ENCODE results near the gene HSD11B1.

HSD11B1 gene

GRCh38 chr1:209720326-209720725 is 15.7 kb downstream of the HSD11B1 start:
- DNase-seq (ENCODE audit: low spot score in 2 of 2) = no peak
- H3K27ac Mint-ChIP-seq (ENCODE audit: low read depth) = no peak overlapping the region
- no peaks in the 10 kb centered on the region for H3K27me3 Mint-ChIP-seq
- H3K9me3 Mint-ChIP-seq = peaks cover 6% of the 10 kb centered on the region
- H3K4me3 Mint-ChIP-seq = no peak overlapping the region
- no peak for ATAC-seq (replicated peaks; ENCODE audit: extremely low read depth, poor library complexity, severe bottlenecking)
- peaks cover 5% of the 10 kb centered on the region for H3K4me1 Mint-ChIP-seq
- no peaks in the 10 kb centered on the region for H3K36me3 Mint-ChIP-seq (ENCODE audit: insufficient read depth)

GRCh38 chr1:209720826-209721225 is 16.2 kb downstream of the HSD11B1 start:
- H3K27me3 Mint-ChIP-seq = no peaks in the 10 kb centered on the region
- peaks cover 5% of the 10 kb centered on the region for H3K4me1 Mint-ChIP-seq
- H3K9me3 Mint-ChIP-seq = peaks cover 6% of the 10 kb centered on the region
- ATAC-seq (replicated peaks; ENCODE audit: extremely low read depth, poor library complexity, severe bottlenecking) = no peak
- no peak overlapping the region for H3K4me3 Mint-ChIP-seq
- no peaks in the 10 kb centered on the region for H3K36me3 Mint-ChIP-seq (ENCODE audit: insufficient read depth)
- H3K27ac Mint-ChIP-seq (ENCODE audit: low read depth) = no peak overlapping the region
- DNase-seq (ENCODE audit: low spot score in 2 of 2) = no peak

GRCh38 chr1:209721323-209721722 is 16.7 kb downstream of the HSD11B1 start:
- Mint-ChIP-seq H3K27ac (ENCODE audit: low read depth) (no peak overlapping the region), H3K9me3 (peaks cover 6% of the 10 kb centered on the region), H3K4me1 (peaks cover 5% of the 10 kb centered on the region), H3K36me3 (ENCODE audit: insufficient read depth) (no peaks in the 10 kb centered on the region), H3K27me3 (no peaks in the 10 kb centered on the region), H3K4me3 (no peak overlapping the region)
- ATAC-seq (replicated peaks; ENCODE audit: extremely low read depth, poor library complexity, severe bottlenecking) (no peak), DNase-seq (ENCODE audit: low spot score in 2 of 2) (no peak)

- Mint-ChIP-seq H3K36me3 (ENCODE audit: insufficient read depth) (no peaks in the 10 kb centered on the region), H3K27ac (ENCODE audit: low read depth) (no peak overlapping the region), H3K4me1 (peaks cover 10% of the 10 kb centered on the region), H3K27me3 (no peaks in the 10 kb centered on the region), H3K9me3 (peaks cover 6% of the 10 kb centered on the region), H3K4me3 (no peak overlapping the region)
- DNase-seq (ENCODE audit: low spot score in 2 of 2) (no peak), ATAC-seq (replicated peaks; ENCODE audit: extremely low read depth, poor library complexity, severe bottlenecking) (no peak)
Measured at GRCh38 chr1:209723265-209723664, 18.6 kb downstream of the HSD11B1 start.

GRCh38 chr1:209723756-209724693 is 19.4 kb downstream of the HSD11B1 start:
- H3K27ac Mint-ChIP-seq (ENCODE audit: low read depth) = peak overlapping the region; percentile 74
- H3K27me3 Mint-ChIP-seq = no peaks in the 10 kb centered on the region
- H3K9me3 Mint-ChIP-seq = peaks cover 5% of the 10 kb centered on the region
- DNase-seq (ENCODE audit: low spot score in 2 of 2) (no peak), ATAC-seq (replicated peaks; ENCODE audit: extremely low read depth, poor library complexity, severe bottlenecking) (no peak)
- peaks cover 10% of the 10 kb centered on the region for H3K4me1 Mint-ChIP-seq
- no peaks in the 10 kb centered on the region for H3K36me3 Mint-ChIP-seq (ENCODE audit: insufficient read depth)
- no peak overlapping the region for H3K4me3 Mint-ChIP-seq

GRCh38 chr1:209727286-209727685 is 22.6 kb downstream of the HSD11B1 start:
- no peak for ATAC-seq (replicated peaks; ENCODE audit: extremely low read depth, poor library complexity, severe bottlenecking)
- no peaks in the 10 kb centered on the region for H3K27me3 Mint-ChIP-seq
- peaks cover 10% of the 10 kb centered on the region for H3K4me1 Mint-ChIP-seq
- H3K9me3 Mint-ChIP-seq = no peaks in the 10 kb centered on the region
- H3K27ac Mint-ChIP-seq (ENCODE audit: low read depth) = no peak overlapping the region
- no peak for DNase-seq (ENCODE audit: low spot score in 2 of 2)
- no peak overlapping the region for H3K4me3 Mint-ChIP-seq
- H3K36me3 Mint-ChIP-seq (ENCODE audit: insufficient read depth) = no peaks in the 10 kb centered on the region

GRCh38 chr1:209727785-209728184 is 23.1 kb downstream of the HSD11B1 start:
- H3K27ac Mint-ChIP-seq (ENCODE audit: low read depth) = no peak overlapping the region
- ATAC-seq (replicated peaks; ENCODE audit: extremely low read depth, poor library complexity, severe bottlenecking) = no peak
- no peak overlapping the region for H3K4me3 Mint-ChIP-seq
- H3K36me3 Mint-ChIP-seq (ENCODE audit: insufficient read depth) = no peaks in the 10 kb centered on the region
- H3K27me3 Mint-ChIP-seq = no peaks in the 10 kb centered on the region
- peaks cover 10% of the 10 kb centered on the region for H3K4me1 Mint-ChIP-seq
- DNase-seq (ENCODE audit: low spot score in 2 of 2) = no peak
- no peaks in the 10 kb centered on the region for H3K9me3 Mint-ChIP-seq

GRCh38 chr1:209728466-209728865 is 23.8 kb downstream of the HSD11B1 start:
- no peaks in the 10 kb centered on the region for H3K36me3 Mint-ChIP-seq (ENCODE audit: insufficient read depth)
- no peak overlapping the region for H3K4me3 Mint-ChIP-seq
- H3K9me3 Mint-ChIP-seq = no peaks in the 10 kb centered on the region
- H3K4me1 Mint-ChIP-seq = peaks cover 10% of the 10 kb centered on the region
- ATAC-seq (replicated peaks; ENCODE audit: extremely low read depth, poor library complexity, severe bottlenecking) = no peak
- no peak overlapping the region for H3K27ac Mint-ChIP-seq (ENCODE audit: low read depth)
- DNase-seq (ENCODE audit: low spot score in 2 of 2) = no peak
- no peaks in the 10 kb centered on the region for H3K27me3 Mint-ChIP-seq

GRCh38 chr1:209729436-209729835 is 24.8 kb downstream of the HSD11B1 start:
- Mint-ChIP-seq H3K4me1 (peaks cover 6% of the 10 kb centered on the region), H3K4me3 (no peak overlapping the region), H3K27ac (ENCODE audit: low read depth) (no peak overlapping the region), H3K9me3 (no peaks in the 10 kb centered on the region), H3K27me3 (no peaks in the 10 kb centered on the region), H3K36me3 (ENCODE audit: insufficient read depth) (no peaks in the 10 kb centered on the region)
- no peak for DNase-seq (ENCODE audit: low spot score in 2 of 2)
- no peak for ATAC-seq (replicated peaks; ENCODE audit: extremely low read depth, poor library complexity, severe bottlenecking)

GRCh38 chr1:209732725-209733124 is 28.1 kb downstream of the HSD11B1 start:
- no peak for ATAC-seq (replicated peaks; ENCODE audit: extremely low read depth, poor library complexity, severe bottlenecking)
- no peaks in the 10 kb centered on the region for H3K36me3 Mint-ChIP-seq (ENCODE audit: insufficient read depth)
- no peak for DNase-seq (ENCODE audit: low spot score in 2 of 2)
- no peak overlapping the region for H3K27ac Mint-ChIP-seq (ENCODE audit: low read depth)
- no peak overlapping the region for H3K4me3 Mint-ChIP-seq
- peaks cover 9% of the 10 kb centered on the region for H3K27me3 Mint-ChIP-seq
- no peaks in the 10 kb centered on the region for H3K9me3 Mint-ChIP-seq
- H3K4me1 Mint-ChIP-seq = no peaks in the 10 kb centered on the region

- ATAC-seq (replicated peaks; ENCODE audit: extremely low read depth, poor library complexity, severe bottlenecking) = no peak
- Mint-ChIP-seq H3K36me3 (ENCODE audit: insufficient read depth) (no peaks in the 10 kb centered on the region), H3K9me3 (no peaks in the 10 kb centered on the region), H3K27ac (ENCODE audit: low read depth) (no peak overlapping the region), H3K27me3 (peaks cover 12% of the 10 kb centered on the region), H3K4me1 (no peaks in the 10 kb centered on the region), H3K4me3 (no peak overlapping the region)
- no peak for DNase-seq (ENCODE audit: low spot score in 2 of 2)
Measured at GRCh38 chr1:209733409-209734192, 29.0 kb downstream of the HSD11B1 start.

GRCh38 chr1:209736490-209737117 is 32.0 kb downstream of the HSD11B1 start:
- Mint-ChIP-seq H3K9me3 (no peaks in the 10 kb centered on the region), H3K36me3 (ENCODE audit: insufficient read depth) (no peaks in the 10 kb centered on the region), H3K27ac (ENCODE audit: low read depth) (no peak overlapping the region), H3K4me1 (no peaks in the 10 kb centered on the region), H3K27me3 (peaks cover 12% of the 10 kb centered on the region), H3K4me3 (no peak overlapping the region)
- ATAC-seq (replicated peaks; ENCODE audit: extremely low read depth, poor library complexity, severe bottlenecking) (no peak), DNase-seq (ENCODE audit: low spot score in 2 of 2) (no peak)
